H1 (cell line): ENCODE data around the gene TEAD4. TPM values are rescaled to one million over a fixed set of nuclear protein-coding genes. Genes with fewer than 3 reads are reported as not detected.

Experiments used
- EGR1 ChIP-seq: IDR thresholded peaks from 2 replicates; pipeline ENCODE4 v1.6.1; 2011; ENCODE audit warnings: low read depth, low read length, borderline replicate concordance
- SAP30 ChIP-seq: fragments of 300-600 bp; sonication (generic); IDR thresholded peaks from 2 replicates; pipeline ENCODE4 v1.7.1; 2012; ENCODE audit warnings: low read length, moderate library complexity, mild to moderate bottlenecking, inconsistent platforms; ENCODE audit not compliant: insufficient read depth, insufficient replicate concordance
- polyA plus RNA-seq, 7 experiments: library from polyadenylated mRNA; depleted of rRNA in 3 of 7; stranded (reverse) in 5 of 7; unstranded in 2 of 7; fragments of >200 nt in 5 of 7; fragments of 200-250 nt in 2 of 7; gene quantifications; 1 replicate in 5 of 7; 2 replicates in 1 of 7; 4 replicates in 1 of 7; pipeline versions ENCODE4 v1.2.1 to v1.2.3, GENCODE V29; 2011 to 2013; ENCODE audit warnings: missing spikeins in 2 of 7, mixed read lengths in 2 of 7
- total RNA-seq: library from RNA; stranded (reverse); fragmentation: NEBNext Ultra II Directional; extraction: Animal tissue kit (Norgen Biotek cat#: 25700); gene quantifications from 2 replicates; pipeline ENCODE4 v1.2.1, GENCODE V29; 2021

The TEAD4 gene
- total and polyA plus RNA-seq, 2 of the 8 experiments (the other 6 are each of a cell fraction or from before 2014, with no cell fraction given), result 56.7 to 116 TPM

GRCh38 chr12:2992724-2993123 lies 33.5 kb downstream of the TEAD4 start (continued):
- TF ChIP-seq EGR1 (no peak), SAP30 (no peak)
- TF ChIP-seq, all 59 proteins: peak for 0
